Measurements from ENCODE around the gene PHETA1.
"Not testable (repeated sequence)": the region's sequence is repeated elsewhere in the genome, so short reads cannot be mapped to it uniquely, and the experiment has no call there.

PHETA1 gene

GRCh38 chr12:111405149-111405858 lies 36.4 kb upstream of the PHETA1 start:
- DNase-seq = peak; percentile 99

DNA sequence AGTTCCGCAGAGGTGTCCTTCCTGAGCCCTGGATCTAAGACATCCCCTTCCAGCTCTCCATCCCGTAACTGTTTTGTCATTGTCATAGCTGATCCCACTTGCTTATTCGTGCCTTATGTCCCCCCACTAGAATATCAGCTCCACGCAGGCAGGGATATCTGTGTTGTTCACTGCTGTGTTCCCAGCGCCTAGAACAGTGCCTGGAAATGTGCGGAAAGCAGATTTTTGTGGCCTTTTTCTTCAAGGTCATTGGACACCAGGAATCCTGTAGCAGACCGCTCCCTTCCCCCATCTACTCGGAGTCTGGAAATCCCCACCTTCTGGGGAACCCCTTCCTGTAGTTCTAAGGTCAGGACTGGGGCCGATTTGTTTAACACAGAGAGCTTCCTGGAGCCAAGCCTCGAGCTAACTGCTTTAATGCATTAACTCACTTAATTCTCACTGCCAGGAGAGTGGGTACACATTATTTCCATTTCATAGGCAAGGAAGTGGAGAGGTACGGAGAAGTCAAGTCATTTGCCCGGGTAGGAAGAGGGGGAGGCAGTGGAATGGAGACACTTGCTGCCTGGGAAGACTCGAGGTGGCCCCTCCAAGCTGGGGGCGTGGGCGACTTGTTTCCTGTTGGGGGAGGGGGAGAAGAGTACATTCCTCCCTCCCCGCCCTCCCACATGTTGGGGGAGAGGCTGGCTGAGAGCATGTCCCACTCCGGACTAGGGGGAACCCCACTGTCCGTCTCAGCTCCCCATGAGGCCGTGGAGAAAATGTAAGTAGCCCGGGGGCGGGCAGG lies 35.7 kb upstream of the PHETA1 start:
- DNase-seq = peak; percentile 85 to 92

- DNase-seq = not testable (repeated sequence)
Measured at GRCh38 chr12:111402490-111402824, 33.6 kb upstream of the PHETA1 start.

- DNase-seq = no peak
Measured at GRCh38 chr12:111401167-111401605, 32.3 kb upstream of the PHETA1 start.

GRCh38 chr12:111399741-111400404 lies 31.0 kb upstream of the PHETA1 start:
- DNase-seq = not testable (repeated sequence)

DNA sequence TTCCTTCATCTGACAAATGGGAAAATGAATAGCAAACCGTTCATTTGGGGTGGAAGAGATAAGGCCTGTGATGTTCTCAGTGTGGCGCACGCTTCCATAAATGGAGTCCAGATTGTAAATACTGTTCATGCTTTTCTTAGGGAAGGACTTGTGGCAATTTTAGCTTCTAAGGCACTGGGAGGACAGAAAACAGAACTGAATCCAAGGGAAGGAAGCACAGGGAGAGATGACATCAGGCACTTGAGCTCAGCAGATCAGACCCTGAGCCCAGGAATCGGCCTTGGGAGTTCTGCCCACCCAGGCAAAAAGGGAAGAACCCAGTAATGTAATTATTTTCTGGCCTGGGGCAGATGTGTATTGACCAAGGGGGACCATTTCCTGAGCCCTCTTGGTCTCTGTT lies 29.6 kb upstream of the PHETA1 start:
- no peak for DNase-seq

GRCh38 chr12:111396726-111397445 lies 28.0 kb upstream of the PHETA1 start:
- DNase-seq = peak; percentile 82 to 83

DNA sequence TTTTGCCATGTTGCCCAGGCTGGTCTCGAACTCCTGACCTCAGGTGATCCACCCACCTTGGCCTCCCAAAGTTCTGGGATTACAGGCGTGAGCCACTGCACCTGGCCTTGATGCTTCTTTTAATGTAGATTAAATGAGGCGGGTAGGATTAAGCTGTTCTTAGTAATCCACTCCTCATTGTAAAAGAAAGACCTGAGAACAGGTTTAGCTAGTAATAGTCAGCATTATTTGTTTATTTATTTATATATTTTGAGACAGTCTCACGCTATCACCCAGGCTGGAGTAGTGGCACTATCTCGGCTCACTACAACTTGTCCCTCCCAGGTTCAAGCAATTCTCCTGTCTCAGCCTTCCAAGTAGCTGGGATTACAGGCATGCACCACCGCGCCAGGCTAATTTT lies 27.4 kb upstream of the PHETA1 start:
- not testable (repeated sequence) for DNase-seq

GRCh38 chr12:111395336-111396187 lies 26.7 kb upstream of the PHETA1 start:
- DNase-seq = no peak

DNA sequence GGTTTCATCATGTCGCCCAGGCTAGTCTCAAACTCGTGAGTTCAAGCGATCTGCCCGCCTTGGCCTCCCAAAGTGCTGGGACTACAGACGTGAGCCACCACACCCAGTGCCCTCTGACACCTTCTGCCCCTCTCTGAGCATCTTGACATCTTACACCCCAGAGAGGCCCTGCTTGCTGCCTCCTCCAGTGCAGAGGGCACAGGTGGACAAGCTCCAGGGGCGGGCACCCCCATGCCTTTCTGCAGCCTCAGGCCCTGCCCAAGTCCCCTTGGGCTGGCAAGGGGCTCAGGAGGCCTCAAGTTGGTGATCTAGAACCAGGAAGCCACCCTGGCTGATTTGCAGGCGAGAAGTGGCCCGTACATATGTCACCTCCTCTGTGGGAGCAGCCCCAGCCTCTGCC lies 25.6 kb upstream of the PHETA1 start:
- no peak for DNase-seq

GRCh38 chr12:111393700-111394300 lies 24.9 kb upstream of the PHETA1 start:
- no peak for DNase-seq

- DNase-seq = no peak
Measured at GRCh38 chr12:111390910-111391309, 22.0 kb upstream of the PHETA1 start.

DNA sequence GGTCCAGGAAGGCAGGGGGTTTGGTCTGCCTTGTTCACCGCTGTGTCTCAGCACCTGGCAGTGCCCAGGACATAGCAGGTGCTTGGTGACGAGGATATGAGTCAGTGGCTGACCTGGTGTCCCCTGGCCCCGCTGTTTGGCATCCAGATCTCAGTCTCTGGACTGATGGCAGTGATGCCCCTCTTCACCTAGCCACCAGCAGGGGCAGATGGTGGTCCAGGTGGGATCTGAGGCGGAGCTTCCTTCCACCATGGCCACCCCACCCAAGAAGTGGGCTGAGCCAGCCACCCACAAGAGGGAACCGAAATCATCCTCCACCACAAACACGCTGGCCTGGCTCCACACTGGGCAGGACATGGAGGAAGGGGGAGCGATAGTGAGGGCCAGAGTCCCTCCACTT lies 20.7 kb upstream of the PHETA1 start:
- DNase-seq = no peak

- no peak for DNase-seq
Measured at GRCh38 chr12:111387747-111388323, 18.9 kb upstream of the PHETA1 start.

GRCh38 chr12:111386885-111387284 lies 18.0 kb upstream of the PHETA1 start:
- DNase-seq = no peak

DNA sequence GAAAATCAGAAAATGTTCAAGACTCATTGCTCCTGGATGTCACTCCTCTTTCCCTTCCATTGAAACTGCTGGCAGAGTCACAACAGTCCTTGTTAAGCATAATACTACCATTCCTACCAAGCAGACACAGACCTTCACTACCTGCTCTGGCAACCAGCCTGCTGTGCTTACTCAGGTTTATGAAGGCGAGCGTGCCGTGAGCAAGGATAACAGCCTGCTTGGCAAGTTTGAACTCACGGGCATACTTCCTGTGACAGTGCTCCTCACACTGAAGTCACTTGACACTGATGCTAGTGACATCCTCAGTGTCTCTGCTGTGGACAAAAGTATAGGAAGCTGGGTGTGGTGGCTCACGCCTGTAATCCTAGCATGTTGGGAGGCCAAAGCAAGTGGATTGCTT lies 15.7 kb upstream of the PHETA1 start:
- DNase-seq = no peak

DNA sequence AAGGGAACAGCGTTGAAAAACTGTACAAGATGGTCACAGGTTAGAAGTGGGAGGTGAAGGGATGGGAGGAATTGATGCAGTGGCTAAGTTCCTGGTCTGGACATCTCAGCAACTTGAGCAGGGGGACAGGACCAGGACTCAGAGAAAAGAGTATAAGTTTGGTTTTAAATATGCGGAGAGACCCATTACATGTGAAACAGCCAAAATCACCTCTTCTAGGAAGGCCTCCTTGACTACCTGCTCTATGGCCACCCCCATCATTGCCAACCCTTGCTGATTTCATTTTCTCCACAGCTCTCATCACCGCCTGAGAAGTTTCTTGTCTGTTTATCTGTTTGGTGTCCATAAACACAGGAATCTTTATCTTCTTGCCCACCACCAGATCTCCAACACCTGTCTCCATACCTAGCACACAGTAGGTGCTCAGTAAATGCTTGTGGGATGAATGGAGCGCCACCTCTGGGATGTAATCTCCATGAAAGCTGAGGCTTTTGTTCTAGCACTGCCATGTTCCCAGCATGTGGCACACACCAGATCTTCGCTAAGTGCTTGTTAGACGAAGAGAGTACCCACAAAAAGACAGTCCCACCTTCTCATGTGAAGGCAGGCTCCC lies 11.2 kb upstream of the PHETA1 start:
- no peak for DNase-seq

DNA sequence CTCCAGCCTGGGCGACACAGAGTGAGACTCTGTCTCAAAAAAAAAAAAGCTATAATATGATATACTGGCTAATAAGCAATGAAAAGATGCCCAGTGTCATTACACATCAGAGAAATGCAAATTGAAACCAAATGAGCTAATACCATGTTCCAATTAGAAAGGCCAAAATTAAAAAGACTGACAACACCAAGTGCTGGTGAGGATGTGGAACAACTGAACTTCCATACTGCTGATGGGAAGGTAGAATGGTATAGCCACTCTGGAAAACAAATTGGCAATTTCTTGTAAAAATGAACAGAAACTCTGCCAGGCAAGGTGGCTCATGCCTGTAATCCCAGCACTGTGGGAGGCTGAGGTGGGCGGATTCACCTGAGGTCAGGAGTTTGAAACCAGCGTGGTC lies 8.5 kb upstream of the PHETA1 start:
- no peak for DNase-seq

DNA sequence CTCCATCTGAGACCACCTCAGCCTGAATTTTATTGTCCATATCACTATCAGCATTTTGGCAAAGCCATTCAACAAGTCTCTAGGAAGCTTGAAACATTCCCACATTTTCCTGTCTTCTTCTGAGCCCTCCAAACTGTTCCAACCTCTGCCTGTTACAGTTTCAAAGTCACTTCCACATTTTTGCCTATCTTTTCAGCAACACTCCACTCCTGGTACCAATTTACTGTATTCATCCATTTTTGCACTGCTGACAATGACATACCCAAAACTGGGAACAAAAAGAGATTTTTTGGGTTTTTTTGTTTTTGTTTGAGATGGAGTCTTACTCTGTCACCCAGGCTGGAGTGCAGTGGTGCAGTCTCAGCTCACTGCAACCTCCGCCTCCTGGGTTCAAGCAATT lies 4.3 kb upstream of the PHETA1 start:
- DNase-seq = not testable (repeated sequence)

DNA sequence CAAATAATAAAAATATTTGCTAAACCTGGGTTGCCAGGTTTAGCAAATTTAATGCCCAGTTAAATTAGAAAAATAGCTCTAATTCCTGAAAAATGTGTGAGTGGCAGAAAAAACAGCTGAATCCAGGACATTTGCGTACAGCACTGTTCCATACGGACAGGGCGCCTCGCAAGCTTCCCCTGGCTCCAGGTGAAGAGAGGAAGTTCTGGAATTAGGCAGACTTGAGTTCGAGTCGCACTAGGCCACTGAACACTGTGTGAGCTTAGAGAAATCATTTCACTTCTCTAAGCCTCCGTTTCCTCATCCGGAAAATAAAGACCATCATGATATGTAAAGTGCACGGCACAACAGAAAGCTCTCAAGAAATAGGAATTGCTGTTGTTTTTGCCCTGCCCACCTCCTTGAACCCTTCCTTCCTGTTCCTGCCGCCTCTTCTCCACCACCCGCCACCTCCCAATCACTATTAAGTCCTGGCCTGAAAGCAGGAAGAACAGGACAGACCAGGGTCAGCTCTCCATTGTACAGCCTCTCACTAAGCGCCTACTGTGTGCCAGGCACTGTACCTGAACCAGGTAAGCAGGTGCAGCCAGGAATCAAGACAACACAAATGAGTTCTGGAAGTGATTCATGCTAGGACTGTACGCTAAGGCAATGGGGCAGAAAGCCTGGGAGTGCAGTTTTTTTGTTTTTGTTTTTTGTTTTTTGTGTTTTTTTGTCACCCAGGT lies 763 bp upstream of the PHETA1 start:
- no peak for DNase-seq
